GM18498 (cell line): ENCODE data around the gene DCP1B.

Source experiments
- ATAC-seq: cut with Tn5 transposase; IDR thresholded peaks from one replicate; pipeline ENCODE4 v1.9.1; 2021; ENCODE audit warnings: mild to moderate bottlenecking, moderate library complexity; ENCODE audit not compliant: unreplicated experiment

The DCP1B gene

DNA sequence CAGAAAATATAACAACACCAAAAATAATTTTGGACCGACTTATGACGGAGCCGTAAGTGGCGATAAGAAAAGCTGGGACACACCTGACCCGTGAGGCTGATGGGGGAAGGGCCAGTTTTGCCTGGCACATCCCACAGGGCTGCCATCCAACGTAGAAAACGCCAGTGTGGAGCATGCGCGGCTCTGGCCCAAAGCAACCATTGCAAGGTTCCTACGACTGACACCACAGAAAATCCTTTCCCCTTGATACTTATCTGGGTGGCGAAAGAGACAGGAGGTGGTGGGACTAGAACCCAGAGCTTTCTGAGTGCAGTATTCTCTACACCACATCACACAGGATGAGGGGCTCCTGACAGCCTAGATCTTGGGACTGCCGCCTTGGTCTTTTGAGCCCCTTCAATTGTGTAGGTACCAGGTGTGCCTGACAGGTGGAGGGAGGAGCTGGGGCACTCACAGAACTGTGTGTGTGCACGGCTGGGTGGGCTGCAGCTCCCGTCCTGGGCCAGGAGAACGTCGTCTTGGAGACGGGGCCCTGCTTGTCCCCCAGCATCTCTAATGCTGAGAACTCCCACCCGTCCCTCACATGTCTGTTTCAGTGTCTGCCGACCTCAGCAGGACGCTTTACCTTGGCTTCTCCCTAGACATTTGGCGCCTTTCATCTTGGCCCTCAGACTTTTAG is 68.4 kb downstream of the DCP1B start:
- ATAC-seq: no peak

DNA sequence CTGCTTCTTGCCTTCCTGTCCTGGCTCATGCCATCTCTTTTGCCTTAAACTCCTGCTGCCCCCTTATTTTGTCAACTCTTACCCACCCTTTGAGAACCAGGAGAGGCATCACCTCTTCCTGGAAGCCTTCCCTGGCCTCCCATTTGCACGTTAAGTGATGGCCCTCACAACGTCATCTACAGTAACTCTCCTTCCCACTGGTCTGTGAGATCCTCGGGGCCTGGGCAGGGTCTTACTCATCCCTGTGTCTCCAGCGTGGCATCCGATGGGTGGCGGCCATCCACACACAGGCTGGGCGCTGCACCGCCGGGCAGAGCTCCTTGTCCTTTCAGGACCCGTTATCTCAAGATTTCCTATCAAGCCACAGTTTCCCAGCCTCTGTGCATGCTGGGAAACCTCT is 69.0 kb downstream of the DCP1B start:
- no peak for ATAC-seq

GRCh38 chr12:1934831-1935230 is 69.4 kb downstream of the DCP1B start:
- no peak for ATAC-seq

- ATAC-seq: no peak
Observed at GRCh38 chr12:1934068-1934467, 70.2 kb downstream of the DCP1B start.

GRCh38 chr12:1933342-1934051 is 70.8 kb downstream of the DCP1B start:
- no peak for ATAC-seq

DNA sequence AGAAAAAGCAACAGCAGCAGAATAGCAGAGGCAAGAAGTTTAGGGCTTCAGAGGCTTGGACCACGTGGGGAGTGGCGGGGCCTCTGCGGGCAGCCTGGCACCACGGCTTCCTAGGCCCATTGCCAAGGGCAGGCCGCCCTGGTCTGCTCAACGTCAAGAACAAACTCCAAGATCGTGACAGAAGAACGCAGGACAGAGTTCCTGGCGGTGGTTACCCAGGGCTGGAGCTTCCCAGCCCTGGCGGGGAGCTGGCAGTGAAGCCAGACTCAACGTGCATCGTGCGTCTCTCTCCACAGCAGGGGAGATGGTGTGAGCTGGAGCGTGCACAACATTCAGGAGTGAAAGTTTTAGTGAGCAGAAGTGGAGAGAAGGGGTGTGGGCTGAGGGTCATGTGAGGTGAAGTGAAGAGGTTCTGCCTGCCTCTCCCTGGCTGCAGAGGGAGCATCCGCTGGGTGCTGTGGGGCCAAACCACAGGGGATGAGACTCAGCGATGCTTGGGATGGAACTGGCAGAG is 71.9 kb downstream of the DCP1B start:
- ATAC-seq: no peak

GRCh38 chr12:1931642-1932041 is 72.6 kb downstream of the DCP1B start:
- no peak for ATAC-seq

DNA sequence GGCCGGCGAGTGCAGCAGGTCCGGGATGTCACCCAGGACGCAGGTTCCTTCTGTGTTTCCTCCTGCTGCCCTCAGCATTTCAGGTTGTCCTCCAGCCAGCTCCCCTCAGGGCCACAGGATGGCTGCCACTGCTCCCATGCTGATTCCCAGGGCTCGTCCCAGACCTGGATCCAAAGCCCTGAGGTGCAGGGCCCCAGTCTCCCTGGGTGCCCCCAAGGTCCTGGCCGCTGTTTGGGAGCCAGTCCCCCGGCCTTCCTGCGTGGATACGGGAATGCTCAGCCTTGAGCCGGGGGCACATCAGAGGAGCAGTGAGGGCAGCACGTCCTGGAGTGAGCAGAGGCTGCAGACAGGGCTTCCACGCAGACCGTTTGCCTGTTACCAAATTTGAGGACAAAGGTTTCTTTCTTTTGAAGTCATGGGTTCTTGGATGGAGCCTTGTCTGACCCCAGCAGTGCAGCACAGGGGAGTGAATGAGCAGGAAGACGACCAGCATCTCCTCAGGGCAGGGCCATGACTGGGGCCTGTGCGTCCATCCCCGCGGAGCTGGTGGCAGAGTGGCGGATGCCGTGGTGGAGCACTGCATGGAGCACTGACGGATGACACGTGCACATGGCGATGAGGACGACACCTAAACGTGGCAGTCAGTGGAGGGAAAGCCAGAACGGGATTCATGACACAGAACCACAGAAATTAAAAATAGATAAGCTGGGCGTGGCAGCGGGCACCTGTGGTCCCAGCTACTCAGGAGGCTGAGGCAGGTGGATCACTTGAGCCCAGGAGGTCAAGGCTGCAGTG is 73.3 kb downstream of the DCP1B start:
- ATAC-seq: no peak

GRCh38 chr12:1929985-1930802 is 74.1 kb downstream of the DCP1B start:
- ATAC-seq: no peak

DNA sequence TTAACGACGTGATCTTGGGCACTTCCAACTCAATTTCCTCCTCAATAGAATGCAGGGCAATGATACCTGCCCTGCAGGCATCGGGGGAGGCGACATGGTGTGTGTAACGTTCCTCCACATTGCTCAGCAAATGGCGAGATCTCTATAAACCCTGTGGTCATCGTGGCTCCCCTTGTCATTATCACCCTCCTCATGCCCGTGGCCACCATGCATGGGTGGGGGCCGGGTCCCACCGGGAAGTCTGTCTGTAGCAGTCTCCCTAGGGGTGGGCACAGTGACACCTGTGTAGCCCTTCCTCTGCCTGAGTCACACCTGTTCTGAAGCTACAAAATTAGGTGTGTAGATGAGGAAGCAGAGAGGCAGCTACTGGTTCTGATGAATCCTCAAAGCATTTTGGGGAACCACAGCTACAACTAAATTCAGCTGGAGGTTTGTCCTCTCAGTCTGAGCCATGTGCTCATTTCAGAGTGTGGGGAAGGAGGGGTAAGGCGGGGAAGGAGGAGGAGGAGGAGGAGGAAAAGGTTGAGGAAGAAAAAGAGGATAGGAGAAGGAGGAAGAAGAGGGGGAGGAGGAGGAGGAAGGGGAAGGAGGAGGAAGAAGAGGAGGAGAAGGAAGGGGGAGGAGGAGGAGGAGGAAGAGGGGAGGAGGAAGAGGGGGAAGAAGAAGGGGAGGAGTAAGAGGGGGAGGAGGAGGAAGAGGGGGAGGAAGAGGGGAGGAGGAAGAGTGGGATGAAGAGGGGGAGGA is 74.8 kb downstream of the DCP1B start:
- ATAC-seq: no peak

DNA sequence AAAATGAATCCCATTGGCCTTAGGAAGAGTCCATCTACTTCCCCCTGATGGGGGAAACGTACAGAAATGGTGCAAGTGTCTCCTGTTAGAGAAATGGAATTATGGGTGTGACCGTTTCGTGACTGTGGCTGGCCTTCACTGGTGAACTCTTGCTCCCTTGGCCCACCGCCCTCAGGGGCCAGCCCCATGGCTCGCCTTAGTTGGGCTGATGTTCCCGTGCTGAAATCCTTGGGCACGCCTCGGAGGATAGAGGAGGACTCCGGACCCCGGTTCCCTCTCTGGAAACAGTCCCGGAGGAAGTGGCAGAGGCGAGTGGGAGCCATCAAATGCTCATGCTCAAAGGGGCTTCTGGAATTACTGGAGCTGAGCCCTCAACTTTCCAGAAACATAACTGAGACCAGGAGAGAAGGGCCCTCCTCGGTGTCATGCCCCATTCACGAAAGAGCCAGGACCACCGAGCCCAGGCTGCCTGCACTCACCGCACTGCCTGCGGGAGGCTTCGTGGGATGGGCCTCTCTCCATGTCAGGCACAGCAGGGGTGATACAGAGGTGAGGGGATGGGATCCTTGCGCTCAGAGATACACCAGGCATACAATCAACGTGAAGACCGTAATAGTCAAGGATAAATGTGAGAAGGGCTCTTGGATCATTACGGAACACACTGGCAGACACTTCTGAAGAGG is 75.7 kb downstream of the DCP1B start:
- no peak for ATAC-seq

- no peak for ATAC-seq
Observed at GRCh38 chr12:1927751-1928351, 76.4 kb downstream of the DCP1B start.

DNA sequence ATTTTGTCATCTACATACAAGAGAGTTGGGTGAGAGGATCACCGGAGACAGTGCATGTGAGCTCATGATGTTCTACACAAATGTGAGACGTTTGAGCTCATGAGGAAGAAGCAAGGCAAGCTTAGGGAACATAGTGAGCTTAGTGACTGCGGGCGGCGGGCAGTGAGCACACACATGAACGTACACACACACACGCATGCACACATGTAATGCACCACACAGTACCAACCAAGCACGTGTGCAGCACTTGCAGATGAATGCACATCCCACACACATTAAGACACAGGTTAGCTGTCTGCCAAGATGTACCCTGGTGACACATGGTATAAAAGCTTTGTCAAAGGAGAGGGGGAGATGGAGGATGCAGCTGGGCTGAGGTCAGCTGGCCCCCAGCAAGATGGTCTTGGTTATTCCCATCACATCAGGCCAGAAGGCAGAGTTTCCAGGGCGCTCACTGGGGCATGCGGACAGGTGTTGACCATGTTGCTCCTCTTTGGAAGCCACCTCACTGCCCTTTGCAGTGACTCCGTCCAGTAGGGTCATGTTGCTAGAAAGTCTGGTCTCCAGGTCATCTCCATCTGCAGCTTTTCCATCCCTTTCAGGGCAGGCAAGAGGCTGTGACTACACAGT is 77.1 kb downstream of the DCP1B start:
- ATAC-seq: no peak

GRCh38 chr12:1926251-1926657 is 78.0 kb downstream of the DCP1B start:
- ATAC-seq: no peak

GRCh38 chr12:1925684-1926006 is 78.6 kb downstream of the DCP1B start:
- ATAC-seq: no peak

- no peak for ATAC-seq
Observed at GRCh38 chr12:1924996-1925683, 79.1 kb downstream of the DCP1B start.

DNA sequence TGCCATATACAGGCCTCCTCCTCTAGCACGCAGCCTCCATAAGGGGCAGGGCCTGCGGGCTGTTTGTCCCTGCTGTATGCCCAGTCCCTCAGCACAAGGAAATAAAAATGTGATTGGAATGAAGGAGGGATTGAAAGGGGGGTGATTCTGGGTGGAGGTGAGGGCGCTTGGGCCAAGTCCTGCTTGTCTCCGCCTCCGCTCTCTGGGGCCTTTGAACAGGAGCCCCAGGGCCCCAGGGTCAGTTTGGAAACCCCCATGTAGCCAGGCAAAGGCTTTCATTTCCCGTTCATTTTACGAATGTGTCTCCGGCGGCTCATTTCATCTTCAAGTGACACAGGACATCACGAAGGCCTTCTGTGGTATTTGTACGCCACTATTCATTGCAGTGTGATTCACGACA is 81.3 kb downstream of the DCP1B start:
- ATAC-seq: no peak

GRCh38 chr12:1922075-1922709 is 82.1 kb downstream of the DCP1B start:
- ATAC-seq: no peak
